Fibroblast of upper back skin (primary cell): ENCODE measurements around the gene NEMP2.

ENCODE experiments used
- DNase-seq: peaks from one replicate; pipeline ENCODE4 v3.0.0-alpha.2; 2013

Gene NEMP2

GRCh38 chr2:190534310-190535120 lies at the start of gene NEMP2:
Gene NEMP2 (minus strand): TSS chr2:190534722. CDS start chr2:190534655, 67 bp downstream.
- DNase-seq = peak; percentile 63

DNA sequence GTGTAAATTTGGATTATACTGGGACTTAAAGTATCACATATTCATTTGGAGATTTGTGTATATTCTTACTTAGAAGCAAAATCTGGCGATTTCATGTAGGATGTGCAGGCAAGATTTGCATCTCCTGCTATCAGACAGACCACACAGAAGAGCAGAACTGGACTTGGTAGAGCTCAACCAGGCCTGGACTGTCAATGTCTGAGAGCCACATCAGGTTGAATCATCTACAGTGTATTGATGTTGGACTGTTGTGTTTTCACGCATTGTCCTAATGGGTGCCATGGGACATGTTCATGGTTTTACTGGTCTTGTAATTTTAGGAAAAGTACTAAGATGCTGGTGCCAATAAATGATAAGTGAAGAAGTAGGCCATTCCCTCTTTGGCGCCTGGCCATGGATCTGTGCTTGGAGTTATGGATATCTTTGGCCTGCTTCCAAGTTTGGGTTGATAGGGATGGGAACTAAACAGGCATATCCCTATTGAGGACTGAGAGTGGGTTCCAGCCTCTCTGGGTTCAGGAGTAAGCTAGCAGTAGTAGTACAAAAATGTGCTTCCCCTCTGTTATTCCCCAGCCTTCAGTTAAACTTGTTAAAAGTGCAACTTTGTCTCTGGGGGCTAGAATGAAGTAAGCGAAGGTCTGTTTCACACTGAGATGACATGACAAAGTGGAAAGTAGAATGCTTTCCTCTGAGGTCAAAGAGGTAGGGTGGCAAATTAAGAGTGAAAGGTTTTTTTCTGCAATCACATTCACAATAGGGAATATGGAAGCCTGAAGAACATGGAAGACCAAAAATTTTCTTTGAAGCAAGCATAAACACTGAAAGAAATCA lies 49.2 kb upstream of the NEMP2 start:
- peak; percentile 6 for DNase-seq

DNA sequence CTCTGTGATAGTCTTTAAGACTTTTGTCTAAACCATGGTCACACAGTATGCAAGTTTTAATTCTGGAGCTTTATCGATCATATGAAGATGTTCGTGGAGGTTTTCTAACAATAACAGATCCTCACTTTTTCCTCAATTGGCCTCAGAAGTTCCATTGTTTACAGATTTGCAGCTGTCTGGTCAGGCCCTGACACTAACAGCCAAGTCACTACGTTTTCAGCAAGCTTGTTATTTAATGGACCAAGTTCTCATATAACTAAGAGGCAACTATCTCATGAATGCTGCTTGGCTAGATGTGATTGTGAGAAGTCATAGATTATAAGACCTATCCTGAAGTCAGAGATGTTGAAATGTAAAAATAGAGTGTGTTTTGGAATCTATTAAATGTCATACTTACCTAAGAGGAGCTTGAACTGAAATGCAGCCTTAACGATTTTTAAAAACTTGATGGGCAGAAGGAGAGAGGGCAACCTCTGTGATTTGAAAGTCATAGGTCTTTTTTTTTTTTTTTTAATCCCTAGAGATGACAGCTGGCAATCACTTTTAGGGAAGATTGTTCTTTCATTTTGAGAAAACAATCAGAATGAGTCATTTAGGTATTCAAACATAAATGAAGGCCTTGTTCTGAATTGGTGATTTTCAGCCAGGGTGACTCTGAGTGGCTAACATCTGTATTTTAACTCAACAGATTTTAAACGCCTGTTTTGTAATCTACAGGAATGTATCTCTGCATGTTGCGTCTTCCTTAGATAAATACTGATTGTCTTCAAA lies 48.4 kb upstream of the NEMP2 start:
- DNase-seq = no peak

DNA sequence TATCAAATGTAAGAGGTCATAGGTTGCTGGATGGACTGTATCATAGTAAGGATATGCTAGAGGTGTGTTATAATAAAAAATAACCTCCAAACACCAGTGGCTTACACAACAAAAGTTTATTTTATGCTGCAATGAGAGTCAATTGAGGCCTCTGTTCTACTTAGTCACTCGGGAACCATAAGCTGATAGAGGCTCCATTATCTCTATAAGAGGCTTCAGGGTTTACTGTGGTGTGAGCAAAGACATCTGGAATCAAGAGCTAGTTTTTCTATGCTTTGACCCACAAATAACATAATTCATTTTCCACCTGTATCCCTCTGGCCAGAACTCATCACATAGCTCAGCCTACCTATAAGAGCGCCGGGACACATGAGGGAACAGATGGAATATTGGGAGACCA lies 47.5 kb upstream of the NEMP2 start:
- no peak for DNase-seq

DNA sequence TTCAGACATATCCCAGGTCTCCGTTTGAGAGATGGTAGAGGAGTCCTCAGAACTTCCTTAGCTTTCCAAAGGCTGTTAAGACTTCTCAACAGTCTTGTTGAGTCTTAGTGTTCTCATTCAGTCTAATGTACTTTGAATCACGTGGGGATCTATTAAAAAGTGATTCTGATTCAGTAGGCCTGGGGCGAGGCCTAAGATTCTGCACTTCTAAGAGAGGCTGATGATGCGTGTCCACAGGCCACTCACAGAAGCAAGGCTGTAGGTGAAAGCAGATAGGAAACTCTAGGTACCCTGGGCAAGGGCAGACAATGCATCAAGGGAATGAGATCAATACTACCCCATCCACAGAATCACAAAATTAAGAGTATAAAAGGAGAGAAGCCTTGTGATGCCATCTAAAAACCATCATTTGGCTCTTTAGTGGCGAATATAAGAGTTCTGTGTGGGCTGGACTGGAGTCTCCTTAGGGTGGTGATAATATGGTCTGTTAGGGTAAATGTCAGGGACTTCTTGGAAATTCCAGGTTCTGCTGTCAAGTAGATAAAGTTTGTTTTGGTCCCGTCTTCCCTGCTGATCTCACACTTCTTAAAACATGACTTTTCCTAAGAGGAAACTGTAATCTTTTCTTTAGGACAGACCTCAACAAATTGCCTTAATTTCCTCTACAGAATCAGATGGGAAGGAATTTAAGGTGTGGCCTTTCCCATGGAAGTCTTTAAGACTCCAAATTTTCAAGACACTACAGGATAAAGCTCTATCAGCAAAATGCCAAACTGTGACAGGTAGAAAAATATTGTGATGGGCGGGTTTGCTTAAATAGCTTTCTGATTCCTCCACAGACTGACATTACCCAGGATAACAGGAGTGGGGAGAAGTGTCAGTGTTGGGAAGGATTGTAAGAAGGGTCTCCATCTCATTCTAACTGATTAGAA lies 45.7 kb upstream of the NEMP2 start:
- DNase-seq = no peak

- no peak for DNase-seq
Measured at GRCh38 chr2:190579058-190579410, 44.5 kb upstream of the NEMP2 start.

DNA sequence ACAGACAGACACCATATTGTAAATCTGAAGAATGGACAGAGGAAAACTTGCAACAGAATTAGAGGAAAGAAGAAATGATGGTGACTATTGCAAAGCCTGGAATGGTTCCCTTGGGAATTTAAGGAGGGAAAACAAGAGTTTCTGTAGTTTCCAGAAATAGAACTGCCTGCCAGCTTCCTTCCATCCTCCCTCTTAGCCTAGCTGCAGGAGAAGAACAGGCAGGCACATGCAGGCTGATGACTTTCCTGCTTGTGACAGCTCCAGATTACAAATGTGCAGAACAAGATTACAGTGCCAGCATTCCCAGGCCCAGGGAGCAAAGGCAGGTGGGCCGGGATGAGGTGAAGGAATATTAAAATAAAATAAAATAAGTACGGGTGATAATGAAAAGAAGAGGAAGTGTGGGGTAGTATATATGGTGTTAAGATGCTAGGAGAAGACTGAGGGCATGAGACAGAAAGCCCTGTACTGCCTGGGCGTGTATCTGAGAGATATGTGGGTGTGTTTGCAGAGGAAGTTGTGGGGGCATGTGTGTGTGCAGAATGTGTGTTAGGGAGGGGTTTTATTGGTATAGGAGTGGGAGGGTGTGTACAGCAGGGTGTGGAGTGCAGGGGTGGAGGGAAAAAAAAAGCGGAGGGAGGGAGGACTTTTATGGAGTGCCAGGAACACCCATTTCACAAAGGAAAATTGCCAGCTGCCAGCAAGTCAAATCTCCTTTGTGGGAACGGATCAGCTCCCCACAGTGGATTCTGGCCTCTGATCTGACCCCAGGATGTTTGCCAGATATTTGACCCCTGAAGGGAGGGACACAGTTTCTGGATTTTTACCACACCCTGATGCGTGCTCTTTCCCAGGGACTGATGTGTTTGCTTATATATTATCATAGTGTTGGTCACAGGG lies 43.9 kb upstream of the NEMP2 start:
- peak; percentile 20 for DNase-seq

DNA sequence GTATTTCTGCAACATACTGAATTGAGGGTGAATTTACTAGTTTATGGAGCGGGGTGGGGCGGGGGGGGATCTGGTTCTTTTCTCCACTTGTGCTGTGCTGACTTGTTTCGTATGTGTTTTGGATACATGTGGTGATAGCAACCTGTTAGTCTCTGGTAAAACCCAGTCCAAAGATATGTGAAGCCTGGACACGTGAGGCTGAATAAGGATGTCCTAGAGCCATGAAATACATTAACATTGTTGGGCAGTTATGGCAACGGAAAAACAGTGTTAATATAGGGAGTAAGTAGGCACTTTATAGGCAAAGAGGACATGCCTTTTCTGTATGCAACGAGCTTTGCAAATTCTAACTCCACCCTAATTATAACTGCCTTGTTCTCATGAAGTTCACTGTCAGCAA lies 42.1 kb upstream of the NEMP2 start:
- DNase-seq = no peak

DNA sequence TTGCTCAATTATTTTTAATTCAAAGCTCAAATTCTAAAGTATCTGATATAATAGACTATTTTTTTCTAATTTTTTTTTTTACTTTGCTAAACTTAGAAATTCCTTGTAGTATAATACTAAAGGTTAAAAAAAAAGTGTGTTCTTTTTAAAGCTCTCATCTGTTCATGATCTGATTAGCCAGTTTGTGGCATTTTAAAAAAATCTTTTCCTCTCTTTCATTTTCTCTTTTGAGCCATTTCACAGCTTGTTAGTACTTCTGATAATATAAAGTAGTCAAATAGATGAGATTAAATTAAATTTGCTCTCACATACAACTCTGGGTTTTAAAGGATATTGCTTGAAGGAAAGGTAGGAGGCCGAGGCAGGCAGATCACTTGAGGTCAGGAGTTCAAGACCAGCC lies 40.7 kb upstream of the NEMP2 start:
- DNase-seq = no peak

GRCh38 chr2:190574169-190574568 lies 39.6 kb upstream of the NEMP2 start:
- peak; percentile 69 for DNase-seq

DNA sequence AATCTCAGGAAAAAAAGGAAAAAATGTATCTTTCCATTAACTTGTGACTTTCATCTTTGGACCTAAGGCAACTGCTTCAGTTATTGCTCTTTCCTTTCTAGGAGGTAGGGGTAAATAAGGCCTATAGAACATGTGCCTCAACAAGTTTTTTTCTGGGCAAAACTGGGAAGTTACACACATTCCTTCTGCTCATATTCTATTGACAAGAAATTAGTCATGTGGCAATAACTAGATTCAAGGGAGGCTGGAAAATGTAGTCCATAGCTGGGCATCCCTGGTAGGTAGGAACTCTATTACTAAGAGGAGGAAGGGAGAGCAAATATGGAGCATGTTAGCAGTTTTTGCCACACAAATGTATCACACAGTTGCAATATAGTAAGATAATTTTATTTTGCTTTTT lies 37.7 kb upstream of the NEMP2 start:
- DNase-seq = no peak

DNA sequence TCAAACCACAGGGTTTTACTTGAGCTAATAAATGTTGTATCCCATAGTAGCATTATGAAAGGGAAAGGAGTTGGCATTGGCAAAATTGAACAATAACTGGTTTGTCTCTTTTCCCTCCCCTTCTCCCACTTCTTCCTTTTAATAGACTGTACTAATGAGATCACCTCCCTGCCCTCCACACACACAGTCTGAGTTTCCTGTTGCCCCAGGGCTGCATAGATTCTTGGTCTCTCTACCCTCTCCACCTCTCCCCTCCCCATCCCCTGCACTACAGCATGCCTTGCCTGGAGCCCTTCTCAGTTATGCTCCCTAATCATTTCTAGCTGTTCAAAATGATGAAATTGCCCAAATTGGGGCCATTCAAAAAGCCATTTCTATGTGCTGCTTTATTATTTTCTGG lies 37.2 kb upstream of the NEMP2 start:
- no peak for DNase-seq

DNA sequence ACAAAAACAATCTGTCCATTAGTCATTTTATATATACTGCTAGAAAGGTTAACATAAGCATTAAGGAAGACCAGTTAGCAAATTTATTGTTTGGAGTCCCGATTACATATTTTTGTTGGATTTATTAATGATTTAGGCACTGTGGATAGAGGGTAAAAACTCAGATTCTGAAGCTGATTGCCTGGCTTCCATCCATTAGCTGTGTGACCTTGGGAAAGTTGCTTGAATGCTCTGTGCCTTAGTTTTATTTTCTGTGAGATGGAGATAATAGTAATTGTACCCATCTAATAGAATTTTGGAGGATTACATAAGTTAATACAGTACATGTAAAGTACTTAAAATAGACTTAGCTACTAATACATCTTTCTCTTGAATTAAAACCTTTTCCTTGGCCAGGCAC lies 36.3 kb upstream of the NEMP2 start:
- no peak for DNase-seq

- DNase-seq = no peak
Measured at GRCh38 chr2:190569994-190570755, 35.7 kb upstream of the NEMP2 start.

GRCh38 chr2:190564838-190565237 lies 30.3 kb upstream of the NEMP2 start:
- DNase-seq = no peak

- no peak for DNase-seq
Measured at GRCh38 chr2:190563646-190564045, 29.1 kb upstream of the NEMP2 start.

GRCh38 chr2:190563109-190563508 lies 28.6 kb upstream of the NEMP2 start:
- no peak for DNase-seq

GRCh38 chr2:190562121-190562520 lies 27.6 kb upstream of the NEMP2 start:
- DNase-seq = no peak

DNA sequence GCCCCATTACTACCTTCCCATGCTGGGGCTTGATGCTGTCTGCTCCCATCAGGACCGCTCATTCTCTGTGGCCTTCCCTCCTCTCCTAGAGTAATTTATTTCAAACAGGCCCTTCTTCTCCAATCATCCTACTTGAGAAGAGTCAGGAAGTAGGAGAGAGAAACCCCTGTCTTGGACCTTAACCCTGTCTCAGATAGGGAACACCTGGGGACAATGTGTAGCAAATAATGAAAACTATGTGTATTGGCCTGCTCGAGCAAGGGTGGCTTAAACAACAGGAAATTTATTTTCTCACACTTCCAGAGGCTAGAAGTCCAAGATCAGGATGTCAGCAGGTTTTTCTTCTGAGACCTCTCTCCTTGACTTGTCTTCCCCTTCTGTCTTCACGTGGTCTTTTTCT lies 26.6 kb upstream of the NEMP2 start:
- no peak for DNase-seq

DNA sequence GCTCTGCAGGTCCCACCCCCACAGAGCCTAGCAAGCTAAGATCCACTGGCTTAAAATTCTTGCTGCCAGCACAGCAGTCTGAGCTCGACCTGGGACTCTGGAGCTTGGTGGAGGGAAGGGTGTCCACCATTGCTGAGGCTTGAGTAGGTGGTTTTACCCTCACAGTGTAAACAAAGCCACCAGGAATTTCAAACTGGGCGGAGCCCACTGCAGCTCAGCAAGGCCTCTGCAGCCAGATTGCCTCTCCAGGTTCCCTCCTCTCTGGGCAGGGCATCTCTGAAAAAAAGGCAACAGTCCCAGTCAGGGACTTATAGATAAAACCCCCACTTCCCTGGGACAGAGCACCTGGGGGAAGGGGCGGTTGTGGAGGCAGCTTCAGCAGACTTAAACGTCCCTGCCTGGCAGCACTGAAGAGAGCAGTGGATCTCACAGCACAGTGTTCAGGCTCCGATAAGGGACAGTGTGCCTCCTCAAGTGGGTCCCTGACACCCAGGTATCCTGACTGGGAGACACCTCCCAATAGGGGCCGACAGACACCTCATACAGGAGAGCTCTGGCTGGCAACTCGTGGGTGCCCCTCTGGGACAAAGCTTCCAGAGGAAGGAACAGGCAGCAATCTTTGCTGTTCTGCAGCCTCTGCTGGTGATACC lies 20.0 kb upstream of the NEMP2 start:
- no peak for DNase-seq
